CD1c-positive myeloid dendritic cell (primary cell): Measurements from ENCODE around the gene GAL3ST2.
"Not testable (repeated sequence)": the region's sequence is repeated elsewhere in the genome, so short reads cannot be mapped to it uniquely, and the experiment has no call there.

Experiments used
- DNase-seq: peaks from one replicate; pipeline ENCODE4 v3.0.0-alpha.2; 2016; ENCODE audit errors: extremely low spot score

GAL3ST2 gene

GRCh38 chr2:241776336-241777169 lies at the start of gene GAL3ST2:
TSS of gene GAL3ST2 (plus strand) at chr2:241776822. CDS start at chr2:241776956, 134 bp downstream.
- DNase-seq = no peak

- DNase-seq = no peak
Observed at GRCh38 chr2:241728000-241728399, 48.6 kb upstream of the GAL3ST2 start.

DNA sequence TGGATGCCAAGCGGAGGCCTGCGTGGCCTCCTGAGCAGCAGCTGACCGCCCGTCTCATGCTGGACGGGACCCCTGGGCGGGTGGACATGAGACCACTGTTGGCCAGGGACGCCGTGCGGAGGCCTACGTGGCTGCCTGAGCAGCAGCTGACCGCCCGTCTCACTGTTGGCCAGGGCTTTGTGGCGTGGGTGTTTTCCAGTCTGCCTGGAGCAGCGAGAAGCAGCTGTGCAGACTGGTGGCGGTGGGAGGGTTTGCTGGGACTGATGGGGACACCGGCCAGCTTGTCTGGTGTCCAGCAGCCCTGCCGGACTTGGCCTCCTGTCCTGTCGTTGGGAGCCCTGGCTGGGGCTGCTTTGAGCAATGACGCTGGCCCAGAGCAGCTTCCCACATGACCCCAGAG lies 48.0 kb upstream of the GAL3ST2 start:
- DNase-seq = no peak

DNA sequence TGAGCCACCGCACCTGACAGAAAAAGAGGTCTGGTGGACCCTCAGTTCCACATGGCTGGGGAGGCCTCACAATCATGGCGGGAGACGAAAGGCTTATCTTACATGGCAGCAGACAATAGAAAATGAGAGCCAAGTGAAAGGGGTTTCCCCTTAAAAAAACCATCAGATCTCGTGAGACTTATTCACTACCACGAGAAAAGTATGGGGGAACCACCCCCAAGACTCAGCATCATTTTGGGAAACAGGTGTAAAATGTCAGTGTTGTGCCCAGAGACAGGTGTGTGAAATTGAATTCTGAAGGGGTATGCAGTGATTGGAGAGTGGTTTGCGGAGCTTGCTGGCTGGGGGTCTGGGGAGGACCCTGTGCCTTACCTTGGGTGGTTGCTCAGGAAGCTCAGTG lies 46.8 kb upstream of the GAL3ST2 start:
- no peak for DNase-seq

GRCh38 chr2:241730671-241731293 lies 45.8 kb upstream of the GAL3ST2 start:
- peak; percentile 15 for DNase-seq

GRCh38 chr2:241732513-241733186 lies 44.0 kb upstream of the GAL3ST2 start:
- DNase-seq = peak; percentile 31

DNA sequence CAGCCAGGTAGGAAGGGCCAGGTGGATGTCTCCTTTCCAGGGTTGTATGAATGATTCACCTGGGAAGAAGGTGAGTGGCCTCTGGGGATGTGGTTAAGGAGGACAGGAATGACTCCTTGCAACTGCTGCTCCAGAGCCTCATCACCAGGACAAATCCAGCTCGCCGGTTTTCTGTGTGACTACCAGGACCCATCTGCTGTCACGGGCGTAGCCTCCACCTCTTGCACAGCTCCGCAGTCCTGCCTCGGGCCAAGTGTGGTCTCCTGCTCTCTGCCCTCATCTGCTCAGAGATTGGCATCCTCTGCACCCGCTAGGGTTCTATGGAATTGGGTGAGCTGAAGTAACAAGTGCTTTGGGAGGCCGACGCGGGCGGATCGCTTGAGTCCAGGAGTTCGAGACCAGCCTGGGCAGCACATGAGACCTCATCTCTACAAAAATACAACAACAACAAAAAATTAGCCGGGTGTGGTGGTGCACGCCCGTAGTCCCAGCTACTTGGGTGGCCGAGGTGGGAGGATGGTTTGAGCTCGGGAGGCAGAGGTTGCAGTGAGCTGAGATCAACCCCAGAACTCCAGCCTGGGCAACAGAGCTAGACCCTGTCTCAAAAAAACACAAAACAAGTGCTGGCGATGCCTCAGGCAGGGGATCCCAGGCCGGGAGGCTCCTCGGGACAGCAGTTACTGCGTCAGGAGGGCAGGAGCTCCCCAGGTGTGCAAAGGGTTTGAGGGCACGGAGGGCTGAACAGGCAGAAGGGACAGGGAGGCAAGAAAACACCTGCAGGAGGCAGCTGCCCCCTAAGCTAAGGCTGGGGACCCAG lies 43.0 kb upstream of the GAL3ST2 start:
- no peak for DNase-seq

DNA sequence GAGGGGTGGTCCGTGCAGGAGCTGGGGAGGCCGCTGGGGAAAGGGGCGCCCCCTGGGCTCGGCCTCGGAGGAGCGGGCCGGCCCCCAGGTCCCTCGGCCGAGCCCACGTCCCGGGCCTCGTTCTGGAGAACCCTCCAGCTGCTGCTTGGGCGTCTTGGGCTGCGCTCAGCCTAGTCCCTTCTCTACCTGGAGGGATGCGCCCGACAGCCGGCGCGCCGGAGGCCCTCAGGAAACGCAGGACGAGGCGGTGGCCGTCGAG lies 42.5 kb upstream of the GAL3ST2 start:
- no peak for DNase-seq

- peak; percentile 96 for DNase-seq
Observed at GRCh38 chr2:241734467-241735208, 42.0 kb upstream of the GAL3ST2 start, which contains the start of gene D2HGDH. TSS of gene D2HGDH (plus strand) at chr2:241734630. CDS start at chr2:241735225, 595 bp downstream.

DNA sequence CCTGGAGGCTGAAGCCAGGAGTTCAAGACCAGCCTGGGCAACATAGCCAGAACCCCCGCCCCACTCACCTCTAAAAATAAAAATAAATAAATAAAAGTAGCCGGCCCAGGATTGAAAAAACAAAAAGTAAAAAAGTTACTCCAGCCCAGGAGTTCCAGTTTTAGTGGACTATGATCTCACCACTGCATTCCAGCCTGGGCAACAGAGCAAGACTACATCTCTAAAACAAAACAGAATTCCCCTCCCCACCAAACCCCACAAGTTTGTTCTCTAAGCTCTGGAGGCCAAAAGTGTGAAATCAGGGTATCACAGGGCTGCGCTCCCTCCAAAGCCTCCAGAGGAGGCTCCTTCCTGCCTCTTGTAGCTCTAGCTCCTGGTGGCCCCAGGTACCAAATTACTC lies 40.5 kb upstream of the GAL3ST2 start:
- no peak for DNase-seq

- DNase-seq = no peak
Observed at GRCh38 chr2:241738040-241738686, 38.5 kb upstream of the GAL3ST2 start.

- no peak for DNase-seq
Observed at GRCh38 chr2:241739177-241739576, 37.4 kb upstream of the GAL3ST2 start.

DNA sequence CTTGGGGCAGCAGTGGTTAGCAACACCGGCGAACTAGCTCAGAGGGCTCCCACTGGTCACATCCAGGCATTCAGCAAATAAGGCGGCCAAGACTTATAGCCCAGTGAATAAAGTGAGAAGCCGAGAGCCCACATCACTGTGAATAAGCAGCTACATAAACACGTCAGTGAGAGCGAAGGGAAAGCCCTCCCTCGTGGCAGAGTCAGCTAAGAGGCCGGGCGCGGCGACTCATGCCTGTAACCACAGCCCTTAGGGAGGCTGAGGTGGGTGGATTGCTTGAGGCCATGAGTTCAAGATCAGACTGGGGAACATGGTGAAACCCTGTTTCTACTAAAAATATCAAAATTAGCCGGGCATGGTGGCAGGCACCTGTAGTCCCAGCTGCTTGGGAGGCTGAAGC lies 37.0 kb upstream of the GAL3ST2 start:
- peak; percentile 20 for DNase-seq

- peak; percentile 38 for DNase-seq
Observed at GRCh38 chr2:241741016-241741415, 35.6 kb upstream of the GAL3ST2 start.

DNA sequence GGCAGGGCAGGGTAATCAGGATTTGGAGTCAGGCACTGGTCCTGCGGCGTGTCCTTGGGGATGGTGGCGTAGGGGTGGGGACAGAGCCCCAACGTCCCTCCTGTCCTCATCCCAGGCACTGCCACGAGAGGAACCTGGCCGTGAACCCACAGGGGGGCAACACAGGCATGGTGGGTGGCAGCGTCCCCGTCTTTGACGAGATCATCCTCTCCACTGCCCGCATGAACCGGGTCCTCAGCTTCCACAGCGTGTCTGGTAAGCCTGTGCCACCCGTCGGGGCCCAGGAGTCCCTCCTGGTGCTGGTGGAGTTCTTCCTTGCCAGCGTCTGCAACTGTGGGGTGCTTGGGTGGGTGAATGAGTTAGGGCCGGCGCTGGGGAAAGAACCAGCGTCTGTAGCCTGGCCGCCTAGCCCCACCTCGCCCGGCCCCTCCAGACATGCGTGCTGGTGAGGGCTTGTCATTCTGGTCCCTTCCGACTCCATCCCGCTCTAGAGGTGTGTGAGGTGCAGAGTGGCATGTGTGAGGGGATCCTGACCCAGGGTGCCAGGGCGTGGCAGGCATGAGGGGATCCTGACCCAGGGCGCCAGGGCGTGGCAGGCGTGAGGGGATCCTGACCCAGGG lies 34.2 kb upstream of the GAL3ST2 start:
- no peak for DNase-seq

DNA sequence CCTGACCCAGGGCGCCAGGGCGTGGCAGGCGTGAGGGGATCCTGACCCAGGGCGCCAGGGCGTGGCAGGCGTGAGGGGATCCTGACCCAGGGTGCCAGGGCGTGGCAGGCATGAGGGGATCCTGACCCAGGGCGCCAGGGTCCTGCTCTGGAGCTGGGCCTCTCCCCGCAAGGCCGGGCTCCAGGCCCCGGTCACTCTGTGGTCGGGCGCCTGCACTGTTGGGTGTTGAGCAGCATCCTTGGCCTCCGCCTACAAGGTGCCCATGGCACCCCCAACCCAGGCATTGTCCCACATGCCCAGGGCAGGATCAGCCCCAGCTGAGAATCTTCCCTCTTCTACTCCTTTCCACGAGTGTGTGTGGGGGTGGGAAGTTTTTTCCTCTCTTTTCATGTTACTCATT lies 33.6 kb upstream of the GAL3ST2 start:
- DNase-seq = not testable (repeated sequence)

DNA sequence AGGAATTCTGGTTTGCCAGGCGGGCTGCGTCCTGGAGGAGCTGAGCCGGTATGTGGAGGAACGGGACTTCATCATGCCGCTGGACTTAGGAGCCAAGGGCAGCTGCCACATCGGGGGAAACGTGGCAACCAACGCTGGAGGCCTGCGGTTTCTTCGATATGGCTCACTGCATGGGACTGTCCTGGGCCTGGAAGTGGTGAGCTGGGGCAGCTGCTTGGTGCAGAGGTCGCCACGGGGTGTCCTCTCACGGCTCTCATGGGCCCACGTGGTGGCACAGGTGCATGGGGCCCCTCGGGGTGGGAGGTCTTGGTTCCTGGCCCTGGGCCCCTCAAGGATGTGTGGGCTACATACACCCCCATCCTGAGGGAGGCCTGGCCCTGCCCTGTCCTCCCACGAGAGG lies 33.0 kb upstream of the GAL3ST2 start:
- DNase-seq = no peak

DNA sequence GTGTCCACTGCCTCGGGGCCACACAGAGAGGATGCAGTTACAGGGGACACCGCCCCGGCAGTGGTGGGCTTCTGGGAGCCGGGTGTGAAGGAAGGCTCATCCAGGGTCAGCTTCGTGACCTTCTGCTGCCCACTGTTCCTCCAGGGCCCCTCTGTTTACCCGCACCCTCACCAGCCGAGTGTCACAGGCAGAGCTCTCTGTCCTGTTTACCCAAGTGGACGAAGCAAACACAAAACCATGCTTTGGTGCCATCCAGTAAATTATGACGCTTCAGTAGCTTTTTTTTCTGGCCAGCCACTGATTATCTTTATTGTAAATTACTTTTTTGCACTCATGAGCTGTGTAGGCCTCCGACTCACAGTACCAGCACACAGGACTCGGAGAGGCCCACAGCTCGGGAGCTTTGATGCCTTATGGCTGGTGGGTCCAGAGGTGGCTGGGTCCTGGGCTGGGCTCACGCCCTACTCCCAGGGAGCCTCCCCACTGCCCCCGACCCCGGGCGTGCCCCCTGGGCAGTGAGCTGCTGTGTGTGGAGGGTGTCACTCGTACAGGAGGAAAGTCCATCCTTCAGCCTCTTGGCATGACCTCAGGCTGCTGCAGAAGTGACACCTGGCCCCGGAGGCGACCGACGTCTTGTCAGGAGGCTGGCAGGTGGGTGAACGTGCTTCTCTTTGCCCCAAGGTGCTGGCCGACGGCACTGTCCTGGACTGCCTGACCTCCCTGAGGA lies 32.4 kb upstream of the GAL3ST2 start:
- no peak for DNase-seq

DNA sequence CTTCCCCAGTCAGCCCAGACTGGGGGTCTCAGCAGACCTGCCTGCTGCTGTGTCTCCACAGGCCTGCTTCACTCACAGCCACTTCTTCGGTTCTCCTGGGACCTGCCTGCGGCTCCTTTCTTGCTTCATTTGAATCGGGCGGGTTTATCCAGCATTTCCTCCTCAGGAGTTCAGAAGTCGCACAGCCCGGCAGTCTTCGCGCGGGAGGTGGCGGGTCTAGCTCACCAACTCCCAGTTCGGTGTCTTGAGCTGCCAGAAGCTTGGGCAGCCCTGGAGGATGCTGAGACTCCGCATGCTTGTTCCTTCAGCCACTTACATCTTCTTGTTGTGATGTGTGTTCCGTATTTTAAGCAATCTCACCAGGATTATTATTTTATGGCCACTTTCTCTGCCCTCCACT lies 31.3 kb upstream of the GAL3ST2 start:
- no peak for DNase-seq

DNA sequence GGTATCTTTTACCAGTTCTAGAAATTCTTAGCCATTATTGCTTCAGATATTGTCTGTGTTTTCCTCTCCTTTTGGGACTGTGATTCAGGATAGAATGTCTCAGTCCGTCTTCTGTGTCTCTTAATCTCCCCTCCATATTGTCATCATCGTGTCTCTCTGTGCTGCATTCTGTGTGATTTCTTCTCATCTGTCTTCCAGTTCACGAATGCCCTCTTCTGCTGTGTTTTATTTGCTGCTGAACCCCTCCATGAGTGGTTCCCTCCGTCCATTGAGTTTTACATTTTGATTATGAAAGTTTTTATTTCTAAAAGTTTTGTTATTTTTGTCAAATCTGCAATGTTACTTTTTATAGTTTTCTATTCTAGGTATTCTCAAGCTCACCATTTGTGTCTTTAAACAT lies 30.5 kb upstream of the GAL3ST2 start:
- no peak for DNase-seq
